Measurements from ENCODE around the gene SLC9A3.

GRCh38 chr5:533243-533954 lies 9.2 kb upstream of the SLC9A3 start:
- no peak for TF ChIP-seq CTCF (IDR thresholded peaks at IDR 0.05; ENCODE audit: low read depth, low read length)
- no peak for TF ChIP-seq EZH2phosphoT487 (IDR thresholded peaks at IDR 0.05; ENCODE audit: low read depth)
